ENCODE results near the gene CENPK.
"Not testable (repeated sequence)": the region's sequence is repeated elsewhere in the genome, so short reads cannot be mapped to it uniquely, and the experiment has no call there.

CENPK gene, protein sequence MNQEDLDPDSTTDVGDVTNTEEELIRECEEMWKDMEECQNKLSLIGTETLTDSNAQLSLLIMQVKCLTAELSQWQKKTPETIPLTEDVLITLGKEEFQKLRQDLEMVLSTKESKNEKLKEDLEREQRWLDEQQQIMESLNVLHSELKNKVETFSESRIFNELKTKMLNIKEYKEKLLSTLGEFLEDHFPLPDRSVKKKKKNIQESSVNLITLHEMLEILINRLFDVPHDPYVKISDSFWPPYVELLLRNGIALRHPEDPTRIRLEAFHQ

DNA sequence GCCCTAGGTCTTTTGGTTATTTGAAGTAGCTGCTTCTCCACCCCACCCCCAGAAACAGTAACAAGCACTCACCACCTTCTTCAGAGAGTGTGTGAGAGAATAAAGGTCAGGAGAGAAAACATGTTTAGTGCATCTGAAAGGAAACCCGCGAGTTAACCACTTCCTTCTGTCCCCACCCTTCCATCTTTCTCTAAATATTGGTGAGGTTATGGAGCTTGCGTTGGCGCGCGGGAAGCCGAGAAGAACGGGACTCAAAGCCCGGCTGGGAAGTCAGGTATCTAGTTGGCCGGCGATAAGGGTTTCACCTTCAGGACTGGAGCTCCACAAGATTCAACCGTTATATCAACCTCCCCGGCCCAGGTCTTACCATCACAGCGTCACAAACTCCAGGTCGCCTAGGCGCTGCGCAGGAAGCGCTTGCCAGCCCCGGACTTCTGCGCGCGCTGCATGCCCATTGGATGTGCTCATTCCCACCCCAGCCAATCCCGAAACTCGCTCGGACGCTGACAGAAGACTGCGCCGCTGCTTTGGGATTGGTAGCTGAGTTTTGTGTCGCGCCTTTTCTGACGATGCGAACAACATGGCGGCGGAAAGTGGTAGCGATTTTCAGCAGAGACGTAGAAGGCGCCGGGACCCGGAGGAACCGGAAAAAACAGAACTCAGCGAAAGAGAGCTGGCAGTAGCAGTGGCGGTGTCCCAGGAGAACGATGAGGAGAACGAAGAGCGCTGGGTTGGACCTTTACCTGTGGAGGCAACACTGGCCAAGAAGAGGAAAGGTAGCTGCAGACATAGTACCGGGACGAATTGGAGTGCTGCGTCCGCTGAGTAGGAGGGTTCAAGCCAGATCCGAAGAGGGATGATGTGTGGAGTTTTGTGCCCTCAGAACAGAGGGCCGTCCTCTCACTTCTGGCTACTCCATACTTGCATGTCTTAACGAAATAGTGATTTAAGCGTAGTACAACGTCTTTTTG, at the start of gene CENPK, which contains the start of gene PPWD1:
TSS of gene CENPK (minus strand) at position 438 of the 971 bp plus-strand sequence. CDS start 8,261 bp downstream, outside the sequence.
TSS of gene PPWD1 (plus strand) at position 566 of the 971 bp plus-strand sequence. CDS start at position 581, 15 bp downstream.
- peak; percentile 92 for DNase-seq

DNA sequence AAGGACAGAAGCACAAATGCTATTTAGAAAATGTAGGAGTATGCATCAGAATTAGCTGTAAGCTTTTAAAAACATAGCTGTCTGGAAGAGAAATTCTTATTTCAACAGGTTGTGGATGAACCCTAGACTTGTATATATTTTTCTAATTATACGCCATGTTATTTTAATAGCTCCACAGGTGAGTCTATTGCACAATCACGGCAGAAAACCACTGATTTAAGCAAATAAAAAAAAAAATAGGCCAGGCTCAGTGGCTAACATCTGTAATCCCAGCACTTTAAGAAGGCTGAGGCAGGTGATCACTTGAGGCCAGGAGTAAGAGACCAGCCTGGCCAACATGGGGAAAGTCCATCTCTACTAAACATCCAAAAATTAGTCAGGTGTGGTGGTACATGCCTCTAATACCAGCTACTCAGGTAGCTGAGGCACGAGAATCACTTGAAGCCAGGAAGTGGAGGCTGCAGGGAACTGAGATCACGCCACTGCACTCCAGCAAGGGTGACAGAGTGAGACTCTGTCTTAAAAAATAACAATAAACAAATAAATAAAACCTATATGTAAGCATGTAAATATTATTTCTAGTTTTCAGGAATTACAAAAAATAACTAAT, 49.4 kb upstream of the CENPK start:
- no peak for DNase-seq

DNA sequence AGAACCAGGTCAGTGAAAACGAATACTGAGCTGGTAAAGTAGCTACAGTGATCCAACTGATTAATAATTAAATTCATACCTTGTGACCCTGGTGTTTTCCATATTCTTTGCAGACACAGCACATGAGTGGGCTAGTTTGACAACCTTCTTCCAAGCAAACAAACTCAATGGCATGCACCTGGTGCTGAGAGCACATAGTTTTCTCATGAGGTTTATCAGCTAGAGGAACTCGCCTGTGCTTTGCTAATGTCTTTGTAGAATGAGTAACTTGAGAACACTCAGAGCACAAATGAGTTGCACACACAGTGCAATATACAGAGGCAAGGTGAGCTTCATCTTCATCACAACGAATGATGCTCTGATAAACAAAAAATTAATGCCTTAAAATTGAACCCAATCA, 48.6 kb upstream of the CENPK start:
- peak; percentile 71 for DNase-seq

DNA sequence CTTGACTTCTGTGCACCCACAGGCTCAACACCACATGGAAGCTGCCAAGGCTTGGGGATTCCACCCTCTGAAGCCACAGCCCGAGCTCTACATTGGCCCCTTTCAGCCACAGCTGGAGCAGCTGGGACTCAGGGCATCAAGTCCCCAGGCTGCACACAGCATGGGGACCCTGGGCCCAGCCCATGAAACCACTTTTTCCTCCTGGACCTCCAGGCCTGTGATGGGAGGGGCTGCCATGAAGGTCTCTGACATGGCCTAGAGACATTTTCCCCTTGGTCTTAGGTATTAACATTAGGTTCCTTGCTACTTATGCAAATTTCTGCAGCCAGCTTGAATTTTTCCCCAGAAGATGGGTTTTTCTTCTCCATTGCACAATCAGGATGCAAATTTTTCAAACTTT, 38.8 kb upstream of the CENPK start:
- not testable (repeated sequence) for DNase-seq

DNA sequence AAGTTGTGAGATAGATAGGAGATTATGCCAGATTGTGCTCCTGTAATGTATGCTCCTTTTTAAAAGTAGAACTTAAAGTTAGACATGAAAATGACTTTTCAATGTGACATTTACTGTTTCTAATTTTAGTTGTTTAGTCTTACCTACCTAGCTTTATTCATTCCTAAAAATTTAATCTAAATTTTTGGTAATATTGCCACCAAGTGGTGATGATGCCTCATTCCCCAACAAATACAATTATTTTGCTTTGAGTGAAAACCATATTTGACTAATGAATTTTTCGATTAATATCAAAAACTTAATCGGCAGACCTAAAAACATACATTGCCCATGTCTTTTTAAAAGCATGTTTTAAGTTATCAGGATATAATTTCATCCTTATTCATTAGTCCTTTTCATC, 25.7 kb upstream of the CENPK start:
- no peak for DNase-seq

DNA sequence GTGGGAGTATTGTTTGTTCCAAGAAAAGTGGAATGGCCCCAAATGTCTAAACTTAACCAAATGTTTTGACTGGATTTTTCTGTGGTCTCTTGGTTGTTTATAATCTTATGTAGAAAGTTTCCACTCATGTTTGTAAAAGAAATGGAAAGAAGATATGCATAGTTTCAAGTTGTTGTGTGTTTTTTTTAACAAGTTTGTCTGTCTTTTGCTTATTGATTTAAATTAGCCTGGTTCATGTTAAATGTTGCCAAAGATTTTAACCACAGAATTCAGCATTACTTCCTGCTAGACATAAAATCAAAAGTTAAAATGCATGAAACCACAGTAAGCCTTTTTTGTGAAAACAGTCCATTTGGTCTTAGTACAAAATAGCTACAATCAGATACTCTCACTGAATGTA, 14.2 kb upstream of the CENPK start:
- DNase-seq, result no peak

DNA sequence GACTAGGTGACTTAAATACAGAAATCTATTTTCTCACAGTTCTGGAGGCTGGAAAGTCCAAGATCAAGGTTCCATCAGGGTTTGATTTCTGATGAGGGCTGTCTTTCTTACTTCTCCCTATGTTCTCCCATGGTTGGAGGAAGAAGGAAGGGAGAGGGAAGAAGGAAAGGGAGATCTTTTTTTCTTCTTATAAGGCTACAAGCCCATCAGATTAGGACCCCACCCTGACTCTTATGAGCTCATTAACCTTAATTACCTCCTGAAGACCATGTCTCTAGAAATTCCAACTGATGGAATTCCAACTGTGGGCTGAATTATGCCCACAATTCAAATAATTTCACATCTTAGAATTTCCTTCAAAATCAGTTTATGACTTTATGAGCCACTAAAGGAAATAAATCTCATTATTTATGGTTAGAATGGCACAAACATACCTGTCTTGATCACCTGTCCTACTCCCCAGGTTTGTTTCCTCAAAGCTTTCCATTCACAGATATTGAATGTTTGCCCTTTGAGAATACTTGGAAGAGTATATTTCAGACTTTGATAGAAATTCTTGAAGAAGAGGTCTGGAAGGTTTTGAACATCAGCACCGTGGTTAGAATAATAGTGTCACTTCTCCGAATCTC, 7.7 kb upstream of the CENPK start:
- DNase-seq, result no peak

DNA sequence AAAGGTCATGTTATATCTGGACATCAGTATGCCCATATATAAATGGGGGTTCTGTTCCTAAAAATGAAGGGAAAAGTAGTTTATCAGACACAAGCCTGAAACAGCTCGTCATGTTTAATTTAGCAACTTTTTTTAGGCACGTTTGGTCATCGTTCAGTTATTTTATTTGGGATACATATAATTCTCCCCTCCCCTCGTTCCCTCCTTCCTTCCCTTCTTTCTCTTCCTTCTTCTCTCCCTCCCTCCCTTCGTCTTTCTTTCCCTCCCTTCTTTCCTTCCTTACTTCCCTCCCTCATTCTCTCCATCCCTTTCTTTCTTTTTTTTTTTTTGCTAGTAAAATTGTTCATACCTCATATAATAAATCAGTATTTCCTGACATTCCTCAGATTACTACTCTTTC, 3.5 kb upstream of the CENPK start:
- DNase-seq, result no peak

DNA sequence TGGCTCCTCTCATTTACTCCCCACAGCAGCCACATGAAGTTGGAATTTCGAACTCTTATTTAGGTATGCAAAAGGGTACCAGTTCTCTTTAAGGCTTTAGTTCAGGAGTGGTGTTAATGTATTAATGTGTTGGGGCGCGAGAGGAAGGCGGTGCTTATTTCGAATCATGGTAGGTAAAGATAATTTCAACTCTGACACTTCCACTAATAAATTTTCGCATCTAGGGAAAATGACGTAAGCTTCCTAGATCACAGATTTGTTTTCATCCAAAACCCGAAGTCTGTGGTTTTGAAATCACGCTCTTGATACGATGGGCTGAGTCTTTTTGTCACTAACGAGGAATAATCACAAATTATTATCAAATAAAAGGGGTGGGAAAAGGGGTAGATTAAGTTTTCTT, 809 bp upstream of the CENPK start:
- no peak for DNase-seq

DNA sequence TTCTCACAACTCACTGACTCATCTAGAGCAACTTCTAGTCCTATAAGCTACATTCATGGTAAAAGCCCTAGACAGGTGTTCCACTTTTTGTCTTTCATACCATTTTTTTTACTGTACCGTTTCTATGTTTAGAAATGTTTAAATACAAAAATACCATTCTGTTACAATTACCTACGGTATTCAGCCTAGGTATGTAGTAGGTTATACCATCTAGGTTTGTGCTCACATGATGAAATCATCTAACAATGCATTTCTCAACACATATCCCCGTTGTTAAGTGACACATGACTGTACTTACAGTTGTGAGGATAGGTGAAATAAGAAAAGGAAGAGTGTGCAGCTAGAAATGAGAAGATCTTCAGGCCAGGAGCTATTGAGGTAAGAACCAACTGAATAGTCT, 6.2 kb downstream of the CENPK start:
- no peak for DNase-seq

DNA sequence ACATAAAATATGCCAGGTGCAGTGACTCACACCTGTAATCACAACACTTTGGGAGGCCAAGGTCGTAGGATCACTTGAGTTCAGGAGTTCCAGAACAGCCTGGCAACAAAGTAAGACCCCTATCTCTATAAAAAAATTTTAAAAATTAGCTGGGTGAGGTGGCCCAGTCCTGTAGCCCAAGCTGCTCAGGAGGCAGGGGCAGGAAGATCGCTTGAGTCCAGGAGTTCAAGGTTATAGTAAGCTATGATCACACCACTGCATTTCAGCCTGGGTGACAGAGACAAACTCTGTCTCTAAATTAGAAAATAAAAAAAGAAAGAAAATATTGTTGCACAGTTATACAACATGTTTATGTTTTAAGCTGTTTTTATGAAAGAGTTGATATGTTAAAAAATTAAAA, 6.8 kb downstream of the CENPK start:
- DNase-seq, result no peak

DNA sequence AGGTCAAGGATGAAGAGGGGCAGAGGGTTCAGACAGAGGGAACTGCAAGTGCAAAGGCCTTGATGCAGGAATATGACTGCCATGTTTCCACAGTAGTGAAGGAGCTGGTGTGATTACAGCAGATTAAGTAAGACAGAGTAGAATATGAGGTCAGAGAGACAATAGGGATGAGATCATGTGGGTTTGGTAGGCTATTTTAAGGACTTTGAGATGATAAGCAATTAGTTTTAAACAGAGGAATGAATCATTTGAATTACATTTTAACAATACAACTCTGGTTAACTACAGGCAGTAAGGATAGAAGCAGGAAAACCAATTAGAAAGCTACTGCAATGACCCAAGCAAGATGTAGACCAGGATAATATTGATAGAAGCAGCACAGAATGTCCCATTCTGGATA, 7.7 kb downstream of the CENPK start:
- DNase-seq, result no peak

DNA sequence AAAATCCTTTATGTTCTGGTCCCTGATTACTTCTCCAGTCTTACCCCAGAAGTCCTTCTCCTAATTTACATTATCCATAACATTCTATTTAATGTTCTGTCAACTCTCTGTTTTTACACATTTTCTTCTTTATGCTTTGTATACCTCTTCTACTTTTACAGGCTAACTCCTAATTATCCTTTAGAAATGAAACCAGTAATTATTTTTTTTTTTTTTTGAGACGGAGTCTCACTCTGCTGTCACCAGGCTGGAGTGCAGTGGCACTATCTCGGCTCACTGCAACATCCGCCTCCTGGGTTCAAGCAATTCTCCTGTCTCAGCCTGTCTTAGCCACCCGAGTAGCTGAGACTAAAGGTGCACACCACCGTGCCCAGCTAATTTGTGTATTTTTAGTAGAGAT, 9.0 kb downstream of the CENPK start:
- no peak for DNase-seq

DNA sequence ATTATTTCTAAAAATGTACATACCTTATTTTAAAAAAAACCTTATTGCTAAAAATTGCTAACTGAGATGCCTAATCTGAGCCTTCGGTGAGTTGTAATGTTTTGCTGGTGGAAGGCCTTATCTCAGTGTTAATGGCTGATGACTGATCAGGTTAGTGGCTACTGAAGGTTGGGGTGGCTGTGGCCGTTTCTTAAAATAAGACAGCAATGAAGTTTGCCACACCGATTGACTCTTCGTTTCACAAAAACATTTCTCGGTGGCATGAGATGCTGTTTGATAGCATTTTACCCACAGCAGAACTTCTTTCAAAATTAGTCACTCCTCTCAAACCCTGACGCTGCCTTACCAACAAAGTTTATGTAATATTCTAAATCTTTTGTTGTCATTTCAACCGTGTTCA, 14.7 kb downstream of the CENPK start:
- no peak for DNase-seq

DNA sequence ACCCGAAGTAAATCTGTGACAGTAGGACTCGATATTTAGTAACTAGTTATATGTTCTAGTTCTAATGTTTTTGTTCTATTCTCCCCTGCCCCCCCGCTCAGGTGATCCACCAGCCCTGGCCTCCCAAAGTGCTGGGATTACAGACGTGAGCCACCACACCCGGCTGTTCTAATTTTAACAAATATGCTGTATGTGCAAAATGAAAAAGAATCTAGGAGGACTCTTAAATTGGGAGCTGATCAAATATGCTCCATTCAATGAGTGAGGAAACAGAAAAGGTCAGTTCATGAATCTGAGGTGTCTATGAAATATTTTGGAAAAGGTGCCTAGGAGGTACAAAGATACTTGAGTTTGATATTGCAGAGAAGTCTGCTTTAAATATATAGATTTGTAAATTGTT, 16.8 kb downstream of the CENPK start:
- no peak for DNase-seq

DNA sequence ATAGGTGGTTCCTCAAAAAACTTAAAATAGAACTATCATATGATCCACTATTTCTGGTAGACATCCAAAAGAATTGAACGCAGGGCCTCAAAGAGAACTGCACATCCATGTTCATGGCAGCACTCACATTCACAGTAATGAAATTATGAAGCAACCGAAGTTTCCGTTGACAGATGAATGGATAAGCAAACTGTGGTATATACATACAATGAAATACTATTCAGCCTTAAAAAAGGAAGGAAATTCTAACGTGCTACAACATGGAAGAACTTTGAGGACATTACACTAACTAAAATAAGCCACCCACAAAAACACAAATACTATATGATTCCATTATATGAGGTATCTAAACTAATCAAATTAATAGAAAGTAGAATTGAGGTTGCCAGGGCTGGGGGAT, 18.5 kb downstream of the CENPK start:
- no peak for DNase-seq

DNA sequence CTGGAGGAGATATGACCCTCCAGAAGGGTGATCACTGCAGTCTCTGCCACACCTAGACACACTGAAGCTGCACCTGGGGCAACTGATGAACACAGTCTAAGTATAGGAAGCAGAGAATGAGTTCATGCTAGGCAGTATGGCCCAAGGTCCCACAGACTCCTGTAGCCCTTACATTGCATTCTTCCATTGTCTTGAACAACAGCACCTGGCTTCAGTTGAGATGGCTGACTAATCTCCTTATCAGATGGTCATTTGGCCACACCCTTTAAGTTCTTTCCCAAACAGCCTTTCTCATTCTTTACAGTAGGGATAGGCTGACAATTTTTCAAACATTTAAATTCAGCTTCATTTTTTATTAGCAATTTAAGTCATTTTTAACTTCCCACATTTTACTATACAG, 23.1 kb downstream of the CENPK start:
- DNase-seq, result no peak

DNA sequence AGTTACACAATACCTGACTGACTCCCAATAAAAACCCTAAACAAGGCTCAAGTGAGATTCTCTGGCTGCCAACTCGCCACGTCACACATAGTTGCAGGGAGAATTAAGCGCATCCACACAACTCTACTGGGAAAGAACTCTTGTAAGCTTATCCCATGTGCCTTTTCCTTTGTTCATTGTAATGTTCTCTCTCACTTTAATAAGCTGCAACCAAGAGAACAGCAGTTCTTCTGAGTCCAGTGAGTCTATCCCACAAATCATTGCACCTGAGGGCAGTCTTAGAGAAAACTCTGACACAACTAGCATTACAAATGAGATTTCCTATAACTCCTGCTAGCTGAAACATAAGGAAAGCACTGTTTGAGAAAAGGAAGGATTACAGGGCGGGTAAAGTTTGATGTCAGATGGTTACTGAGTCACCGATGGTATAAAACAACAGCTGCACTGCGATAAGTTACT, 27.4 kb downstream of the CENPK start:
- DNase-seq, result no peak

DNA sequence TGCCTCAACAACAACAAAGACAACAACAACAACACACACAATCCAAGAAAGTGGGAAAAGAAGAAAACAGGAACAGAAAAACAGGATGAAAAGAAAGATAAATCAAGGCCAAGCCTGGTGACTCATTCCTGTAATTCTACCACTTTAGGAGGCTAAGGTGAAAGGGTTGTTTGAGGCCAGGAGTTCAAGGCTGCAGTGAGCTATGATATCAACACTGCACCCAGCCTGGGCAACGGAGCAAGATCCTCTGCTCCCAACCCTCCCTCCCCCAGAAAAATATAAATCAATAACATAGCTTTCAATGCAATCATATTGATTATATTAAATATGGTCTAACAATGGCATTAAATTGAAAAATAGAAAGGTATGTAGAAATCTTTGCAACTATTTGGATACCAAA, 32.1 kb downstream of the CENPK start:
- DNase-seq, result no peak

DNA sequence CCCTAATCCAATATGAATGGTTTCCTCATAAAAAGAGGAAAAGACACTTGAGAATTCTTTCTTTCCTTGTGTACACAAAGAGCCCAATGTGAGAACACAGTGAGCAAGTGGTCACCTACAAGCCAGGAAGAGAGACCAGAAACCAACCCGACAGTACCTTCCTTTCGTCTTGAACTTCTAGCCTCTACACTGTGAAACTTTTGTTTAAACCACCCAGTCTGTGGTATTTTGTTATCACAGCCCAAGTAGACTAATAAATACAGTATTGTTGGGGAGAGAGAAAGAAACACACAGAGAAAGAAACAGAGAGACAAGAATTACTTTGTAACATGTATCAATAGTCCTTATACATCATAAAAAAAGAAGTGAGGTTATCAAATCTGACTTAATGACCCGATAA, 37.2 kb downstream of the CENPK start:
- DNase-seq, result no peak

DNA sequence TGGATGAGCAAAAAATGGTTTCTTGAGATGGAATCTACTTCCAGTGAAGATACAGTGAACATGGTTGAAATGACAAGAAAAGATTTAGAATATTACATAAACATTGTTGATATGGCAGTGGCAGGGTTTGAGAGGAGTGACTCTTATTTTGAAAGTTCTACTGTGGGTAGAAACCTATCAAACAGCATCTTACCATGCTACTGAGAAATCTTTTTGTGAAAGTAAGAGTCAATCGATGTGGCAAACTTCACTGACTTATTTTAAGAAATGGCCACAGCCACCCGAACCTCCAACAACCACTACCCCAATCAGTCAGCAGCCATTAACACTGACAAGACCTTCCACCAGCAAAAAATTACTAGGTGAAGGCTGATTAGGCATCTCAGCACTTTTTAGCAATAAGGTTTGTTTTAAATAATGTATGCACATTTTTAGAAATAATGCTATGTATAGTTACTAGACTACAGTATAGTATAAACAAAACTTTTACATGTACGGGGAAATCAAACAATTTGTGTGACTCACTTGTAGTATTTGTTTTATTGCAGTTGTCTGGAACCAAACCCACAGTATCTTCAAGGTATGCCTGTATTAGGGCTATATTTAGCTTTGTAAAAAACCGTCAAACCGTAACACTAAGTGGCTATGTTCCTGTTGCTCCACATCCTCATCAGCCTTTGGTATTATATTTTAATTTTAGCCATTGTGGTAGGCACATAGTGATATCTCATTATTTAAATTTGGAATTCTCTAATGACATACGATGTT, 50.6 kb downstream of the CENPK start:
- no peak for DNase-seq

DNA sequence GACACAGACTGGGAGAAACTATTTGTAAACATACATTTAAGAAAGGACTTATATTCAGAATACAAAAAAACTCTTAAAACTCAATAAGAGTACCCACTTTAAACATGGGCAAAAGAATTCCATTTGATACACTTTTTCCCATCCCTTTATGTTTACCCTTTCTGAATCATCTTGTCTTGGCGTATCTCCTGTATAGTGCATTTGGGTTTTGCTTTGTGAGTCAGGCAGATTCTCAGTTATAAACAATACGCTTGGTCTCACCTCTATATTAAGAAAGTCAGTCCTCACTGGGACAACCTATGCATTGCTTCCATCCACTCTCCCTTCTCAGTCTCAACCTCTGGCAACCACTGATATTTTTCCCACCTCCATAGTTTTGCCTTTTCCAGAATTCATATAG, 54.0 kb downstream of the CENPK start:
- DNase-seq, result no peak

Data from NCI-H2029 treated with DMSO at 0.1 percent for 48 hours (cell line).